ENCODE measurements around the gene SLC7A9.

GRCh38 chr19:32914879-32915660, 45.5 kb upstream of the SLC7A9 start:
- TF ChIP-seq CTCF (IDR thresholded peaks at IDR 0.05; ENCODE audit: extremely low read depth in 1 of 2, insufficient read depth in 1 of 2, low read depth in 1 of 2, low read length in 2 of 2) (no peak), POLR2A (IDR thresholded peaks at IDR 0.05; ENCODE audit: low read depth, low read length) (no peak), EZH2 (IDR thresholded peaks at IDR 0.05; ENCODE audit: borderline replicate concordance, low read depth, low read length, severe bottlenecking) (no peak), POLR2AphosphoS5 (IDR thresholded peaks at IDR 0.05; ENCODE audit: insufficient read depth, low read depth, low read length) (no peak), MAX (IDR thresholded peaks at IDR 0.05; ENCODE audit: insufficient read depth, insufficient read length) (no peak), GATA2 (IDR thresholded peaks at IDR 0.05; ENCODE audit: insufficient read depth, insufficient read length, low read depth, low read length) (no peak), MYC (IDR thresholded peaks at IDR 0.05; ENCODE audit: low read depth, low read length) (no peak)
